Neural cell (in vitro differentiated cells): ENCODE data around the gene NAA11. TPM values are rescaled to one million over a fixed set of nuclear protein-coding genes. Genes with fewer than 3 reads are reported as not detected.

Experiments used
- H2AFZ ChIP-seq: fragments of 200-600, 300-800 bp; sonication (generic), shearing (Covaris generic); 2 replicates; pipeline ENCODE4 v1.6.0; 2014; ENCODE audit warnings: low read depth, mild to moderate bottlenecking, antibody characterized with exemption, low read length, moderate library complexity
- H3F3A ChIP-seq: fragments of 200-600 bp; shearing (Covaris generic); 2 replicates; pipeline ENCODE4 v1.6.1; 2016; ENCODE audit warnings: mild to moderate bottlenecking, moderate library complexity, mixed read lengths, antibody characterized with exemption, low read length; ENCODE audit not compliant: insufficient read depth, poor library complexity, severe bottlenecking
- H3K27ac ChIP-seq: fragments of 200-600, 300-800 bp; sonication (generic), shearing (Covaris generic); 2 replicates; pipeline ENCODE4 v1.5.1; 2014; ENCODE audit warnings: mild to moderate bottlenecking, low read length, moderate library complexity
- H3K27me3 ChIP-seq: fragments of 300-800, 200-600 bp; sonication (generic), shearing (Covaris generic); 2 replicates; pipeline ENCODE4 v1.6.0; 2014; ENCODE audit warnings: mild to moderate bottlenecking, low read depth, low read length, moderate library complexity; ENCODE audit not compliant: insufficient read depth
- H3K36me3 ChIP-seq: fragments of 300-800, 200-600 bp; sonication (generic), shearing (Covaris generic); 2 replicates; pipeline ENCODE4 v1.5.1; 2014; ENCODE audit warnings: mild to moderate bottlenecking, antibody characterized with exemption, low read length, moderate library complexity; ENCODE audit not compliant: insufficient read depth
- H3K4me2 ChIP-seq: fragments of 300-800, 200-600 bp; sonication (generic), shearing (Covaris generic); 2 replicates; pipeline ENCODE4 v1.6.0; 2014; ENCODE audit warnings: mild to moderate bottlenecking, low read length
- H3K4me3 ChIP-seq: fragments of 300-800, 200-600 bp; sonication (generic), shearing (Covaris generic); 2 replicates; pipeline ENCODE4 v1.5.1; 2014; ENCODE audit warnings: mild to moderate bottlenecking, low read length, moderate library complexity
- H3K79me2 ChIP-seq: fragments of 200-600 bp; shearing (Covaris generic); replicated peaks from 2 replicates; pipeline ENCODE4 v1.6.0; 2014; ENCODE audit warnings: mild to moderate bottlenecking, low read length, moderate library complexity; ENCODE audit not compliant: insufficient read depth
- H3K9ac ChIP-seq: fragments of 300-800, 200-600 bp; sonication (generic), shearing (Covaris generic); 2 replicates; pipeline ENCODE4 v1.6.1; 2016; ENCODE audit warnings: mild to moderate bottlenecking, low read length, mixed read lengths
- H3K9me2 ChIP-seq: fragments of 200-600 bp; shearing (Covaris generic); 2 replicates; pipeline ENCODE4 v1.6.1; 2016; ENCODE audit warnings: mild to moderate bottlenecking, low read length, mixed read lengths; ENCODE audit not compliant: insufficient read depth
- H3K9me3 ChIP-seq: fragments of 200-600, 300-800 bp; sonication (generic), shearing (Covaris generic); 2 replicates; pipeline ENCODE4 v1.6.1; 2016; ENCODE audit warnings: mild to moderate bottlenecking, mixed run types, low read length, moderate library complexity, mixed read lengths
- H4K20me1 ChIP-seq: fragments of 200-600 bp; shearing (Covaris generic); 2 replicates; pipeline ENCODE4 v1.6.1; 2016; ENCODE audit warnings: mild to moderate bottlenecking, mixed run types; ENCODE audit not compliant: insufficient read depth
- CTCF ChIP-seq: fragments of 450-650 bp; IDR thresholded peaks from 2 replicates; pipeline ENCODE4 v1.5.1; 2014; ENCODE audit warnings: antibody characterized with exemption, mild to moderate bottlenecking, moderate library complexity; ENCODE audit not compliant: poor library complexity, severe bottlenecking
- EP300 ChIP-seq: fragments of 450-650 bp; conservative IDR thresholded peaks from 2 replicates; pipeline ENCODE4 v1.6.1; 2014; ENCODE audit warnings: antibody characterized with exemption, mild to moderate bottlenecking, moderate library complexity; ENCODE audit not compliant: poor library complexity, severe bottlenecking
- EZH2 ChIP-seq: fragments of 200-600, 300-800 bp; shearing (Covaris generic), sonication (generic); IDR thresholded peaks from 2 replicates; pipeline ENCODE4 v1.6.1; 2014; ENCODE audit warnings: antibody characterized with exemption, low read length, borderline replicate concordance, mild to moderate bottlenecking; ENCODE audit not compliant: insufficient read depth, poor library complexity, severe bottlenecking
- MXI1 ChIP-seq: fragments of 450-650 bp; conservative IDR thresholded peaks from 2 replicates; pipeline ENCODE4 v1.6.1; 2014; ENCODE audit warnings: antibody characterized with exemption, mild to moderate bottlenecking; ENCODE audit not compliant: poor library complexity, severe bottlenecking
- POLR2AphosphoS5 ChIP-seq: IDR thresholded peaks from 2 replicates; pipeline ENCODE4 v1.6.1; 2012
- RAD21 ChIP-seq: fragments of 450-650 bp; conservative IDR thresholded peaks from 2 replicates; pipeline ENCODE4 v1.6.1; 2014; ENCODE audit warnings: antibody characterized with exemption, mild to moderate bottlenecking, moderate library complexity
- REST ChIP-seq: IDR thresholded peaks from 2 replicates; pipeline ENCODE4 v1.6.1; 2012; ENCODE audit warnings: borderline replicate concordance
- SMC3 ChIP-seq: fragments of 450-650 bp; conservative IDR thresholded peaks from 2 replicates; pipeline ENCODE4 v1.6.1; 2014; ENCODE audit warnings: antibody characterized with exemption, mild to moderate bottlenecking, moderate library complexity; ENCODE audit not compliant: poor library complexity
- TAF1 ChIP-seq: IDR thresholded peaks from 2 replicates; pipeline ENCODE4 v1.6.1; 2012; ENCODE audit warnings: low read depth
- polyA plus RNA-seq: library from polyadenylated mRNA; depleted of rRNA; stranded (reverse); fragments of >200 nt; gene quantifications from 2 replicates; pipeline ENCODE4 v1.2.3, GENCODE V29; 2014

Gene NAA11
- polyA plus RNA-seq, 1 donor from 2014 or later: not detected

GRCh38 chr4:79298484-79298883 lies 27.4 kb downstream of the NAA11 start:
- H3K9me2 ChIP-seq: no peaks in the 10 kb centered on the region
- H3K36me3 ChIP-seq: no peaks in the 10 kb centered on the region
- H3K9me3 ChIP-seq: no peaks in the 10 kb centered on the region
- H3K4me2 ChIP-seq: no peak overlapping the region
- no peak overlapping the region for H3K27ac ChIP-seq
- no peaks in the 10 kb centered on the region for H4K20me1 ChIP-seq
- no peaks in the 10 kb centered on the region for H3K79me2 ChIP-seq
- no peaks in the 10 kb centered on the region for H3K27me3 ChIP-seq
- H2AFZ ChIP-seq: no peak overlapping the region
- H3F3A ChIP-seq: no peaks in the 10 kb centered on the region
- TF ChIP-seq CTCF (no peak), EZH2 (no peak), REST (no peak), MXI1 (no peak), TAF1 (no peak), EP300 (no peak), POLR2AphosphoS5 (no peak), RAD21 (no peak), SMC3 (no peak)
- no peak overlapping the region for H3K9ac ChIP-seq
- H3K4me3 ChIP-seq: no peak overlapping the region

- no peak for TF ChIP-seq EP300
- TF ChIP-seq SMC3: no peak
- TF ChIP-seq CTCF: no peak
- TF ChIP-seq REST: no peak
- no peak for TF ChIP-seq MXI1
- TF ChIP-seq POLR2AphosphoS5: no peak
- no peak for TF ChIP-seq RAD21
- no peak for TF ChIP-seq EZH2
- TF ChIP-seq TAF1: no peak
- Histone ChIP-seq H3K27ac (no peak overlapping the region), H3K4me3 (no peak overlapping the region), H2AFZ (no peak overlapping the region), H3K27me3 (no peaks in the 10 kb centered on the region), H3K36me3 (no peaks in the 10 kb centered on the region), H3K9me2 (no peaks in the 10 kb centered on the region), H3K79me2 (no peaks in the 10 kb centered on the region), H3K9ac (no peak overlapping the region), H3K4me2 (no peak overlapping the region), H3F3A (no peaks in the 10 kb centered on the region), H3K9me3 (no peaks in the 10 kb centered on the region), H4K20me1 (no peaks in the 10 kb centered on the region)
Measured at GRCh38 chr4:79298027-79298426, 27.8 kb downstream of the NAA11 start.
